Glutamatergic neuron (in vitro differentiated cells): ENCODE results near the gene DLD. TPM values are rescaled to one million over a fixed set of nuclear protein-coding genes. Genes with fewer than 3 reads are reported as not detected.
"Not testable (repeated sequence)": the region's sequence is repeated elsewhere in the genome, so short reads cannot be mapped to it uniquely, and the experiment has no call there.

Experiments used
- DNase-seq: peaks from one replicate; pipeline ENCODE4 v3.0.0; 2022
- H3K27ac Mint-ChIP-seq: one replicate; pipeline ENCODE4 v1.8.0; 2020; ENCODE audit warnings: mild to moderate bottlenecking, mixed read lengths, inconsistent platforms; ENCODE audit not compliant: unreplicated experiment
- H3K27me3 Mint-ChIP-seq: one replicate; pipeline ENCODE4 v1.8.0; 2020; ENCODE audit warnings: mild to moderate bottlenecking, moderate library complexity, mixed read lengths, inconsistent platforms; ENCODE audit not compliant: unreplicated experiment
- H3K36me3 Mint-ChIP-seq: one replicate; pipeline ENCODE4 v1.8.0; 2020; ENCODE audit warnings: mild to moderate bottlenecking, mixed read lengths, inconsistent platforms; ENCODE audit not compliant: unreplicated experiment
- H3K4me1 Mint-ChIP-seq: one replicate; pipeline ENCODE4 v1.8.0; 2020; ENCODE audit warnings: mild to moderate bottlenecking, low read depth, mixed read lengths, inconsistent platforms; ENCODE audit not compliant: unreplicated experiment
- H3K4me3 Mint-ChIP-seq: one replicate; pipeline ENCODE4 v1.8.0; 2020; ENCODE audit warnings: mild to moderate bottlenecking, mixed read lengths, inconsistent platforms; ENCODE audit not compliant: unreplicated experiment
- H3K9me3 Mint-ChIP-seq: one replicate; pipeline ENCODE4 v1.8.0; 2020; ENCODE audit warnings: mild to moderate bottlenecking, moderate library complexity, mixed read lengths, inconsistent platforms; ENCODE audit not compliant: unreplicated experiment
- total RNA-seq: library from RNA; stranded (reverse); fragmentation: NEBNext Ultra II Directional; extraction: Animal tissue kit (Norgen Biotek cat#: 25700); gene quantifications from one replicate; pipeline ENCODE4 v1.2.1, GENCODE V29; 2021; ENCODE audit not compliant: unreplicated experiment
- TF ChIP-seq, protein P1 (sequence below): fragments of 200-600 bp; sonication (generic); IDR thresholded peaks from one replicate; pipeline ENCODE4 v1.5.0; 2021; ENCODE audit not compliant: partially characterized antibody, unreplicated experiment

The DLD gene
- total RNA-seq, 1 donor from 2014 or later = 75.9 TPM

DNA sequence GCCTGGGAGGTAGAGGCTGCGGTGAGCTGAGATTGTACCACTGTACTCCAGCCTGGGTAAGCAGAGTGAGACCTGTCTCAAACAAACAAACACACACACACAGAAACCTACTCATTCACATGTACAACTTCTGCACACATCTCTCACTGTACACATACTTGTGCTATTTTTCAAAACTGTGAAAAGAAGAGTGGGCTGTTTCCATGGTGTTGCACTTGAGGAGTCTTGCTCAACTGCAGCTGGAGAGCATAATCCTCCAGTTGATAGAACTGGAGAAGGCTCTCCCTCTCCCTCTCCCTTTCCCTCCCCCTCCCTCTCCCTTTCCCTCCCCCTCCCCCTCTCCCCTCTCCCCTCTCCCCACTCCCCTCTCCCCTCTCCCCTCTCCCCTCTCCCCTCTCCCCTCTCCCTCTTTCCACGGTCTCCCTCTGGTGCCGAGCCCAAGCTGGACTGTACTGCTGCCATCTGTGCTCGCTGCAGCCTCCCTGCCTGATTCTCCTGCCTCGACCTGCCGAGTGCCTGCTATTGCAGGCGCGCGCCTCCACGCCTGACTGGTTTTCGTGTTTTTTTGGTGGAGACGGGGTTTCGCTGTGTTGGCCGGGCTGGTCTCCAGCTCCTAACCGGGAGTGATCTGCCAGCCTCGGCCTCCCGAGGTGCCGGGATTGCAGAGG, 43.7 kb upstream of the DLD start:
- Mint-ChIP-seq H3K9me3 (no peaks in the 10 kb centered on the region), H3K4me3 (no peak overlapping the region), H3K27me3 (no peaks in the 10 kb centered on the region), H3K4me1 (peaks cover 1% of the 10 kb centered on the region), H3K36me3 (no peaks in the 10 kb centered on the region), H3K27ac (no peak overlapping the region)
- DNase-seq = no peak
- TF ChIP-seq, protein P1, sequence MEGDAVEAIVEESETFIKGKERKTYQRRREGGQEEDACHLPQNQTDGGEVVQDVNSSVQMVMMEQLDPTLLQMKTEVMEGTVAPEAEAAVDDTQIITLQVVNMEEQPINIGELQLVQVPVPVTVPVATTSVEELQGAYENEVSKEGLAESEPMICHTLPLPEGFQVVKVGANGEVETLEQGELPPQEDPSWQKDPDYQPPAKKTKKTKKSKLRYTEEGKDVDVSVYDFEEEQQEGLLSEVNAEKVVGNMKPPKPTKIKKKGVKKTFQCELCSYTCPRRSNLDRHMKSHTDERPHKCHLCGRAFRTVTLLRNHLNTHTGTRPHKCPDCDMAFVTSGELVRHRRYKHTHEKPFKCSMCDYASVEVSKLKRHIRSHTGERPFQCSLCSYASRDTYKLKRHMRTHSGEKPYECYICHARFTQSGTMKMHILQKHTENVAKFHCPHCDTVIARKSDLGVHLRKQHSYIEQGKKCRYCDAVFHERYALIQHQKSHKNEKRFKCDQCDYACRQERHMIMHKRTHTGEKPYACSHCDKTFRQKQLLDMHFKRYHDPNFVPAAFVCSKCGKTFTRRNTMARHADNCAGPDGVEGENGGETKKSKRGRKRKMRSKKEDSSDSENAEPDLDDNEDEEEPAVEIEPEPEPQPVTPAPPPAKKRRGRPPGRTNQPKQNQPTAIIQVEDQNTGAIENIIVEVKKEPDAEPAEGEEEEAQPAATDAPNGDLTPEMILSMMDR = no peak

GRCh38 chr7:107847836-107848175, 43.2 kb upstream of the DLD start:
- DNase-seq, H3K9me3 Mint-ChIP-seq, H3K27ac Mint-ChIP-seq, H3K27me3 Mint-ChIP-seq, H3K4me1 Mint-ChIP-seq, H3K36me3 Mint-ChIP-seq, H3K4me3 Mint-ChIP-seq: not testable (repeated sequence)

- H3K27ac Mint-ChIP-seq, H3K4me1 Mint-ChIP-seq, H3K27me3 Mint-ChIP-seq, H3K9me3 Mint-ChIP-seq, H3K36me3 Mint-ChIP-seq, H3K4me3 Mint-ChIP-seq, DNase-seq: not testable (repeated sequence)
Observed at GRCh38 chr7:107848211-107848610, 42.8 kb upstream of the DLD start.

GRCh38 chr7:107850216-107850615, 40.8 kb upstream of the DLD start:
- no peaks in the 10 kb centered on the region for H3K9me3 Mint-ChIP-seq

GRCh38 chr7:107850643-107851042, 40.3 kb upstream of the DLD start:
- Mint-ChIP-seq H3K27ac (no peak overlapping the region), H3K9me3 (no peaks in the 10 kb centered on the region), H3K36me3 (no peaks in the 10 kb centered on the region), H3K4me3 (no peak overlapping the region), H3K4me1 (peaks cover 1% of the 10 kb centered on the region), H3K27me3 (peaks cover 2% of the 10 kb centered on the region)
- TF ChIP-seq, protein P1 = no peak
- no peak for DNase-seq

More at GRCh38 chr7:107850216-107850615, 40.8 kb upstream of the DLD start:
- TF ChIP-seq, protein P1 = no peak
- peaks cover 1% of the 10 kb centered on the region for H3K4me1 Mint-ChIP-seq
- H3K27me3 Mint-ChIP-seq = peaks cover 2% of the 10 kb centered on the region
- DNase-seq = no peak
- H3K36me3 Mint-ChIP-seq = no peaks in the 10 kb centered on the region
- H3K4me3 Mint-ChIP-seq = no peak overlapping the region
- no peak overlapping the region for H3K27ac Mint-ChIP-seq

GRCh38 chr7:107854454-107854853, 36.5 kb upstream of the DLD start:
- Mint-ChIP-seq H3K27me3 (peaks cover 2% of the 10 kb centered on the region), H3K4me1 (no peaks in the 10 kb centered on the region), H3K36me3 (no peaks in the 10 kb centered on the region), H3K4me3 (no peak overlapping the region), H3K27ac (no peak overlapping the region), H3K9me3 (no peaks in the 10 kb centered on the region)
- TF ChIP-seq, protein P1 = no peak
- DNase-seq = no peak
